GM10847 (cell line): ENCODE results near the gene SEMA3G.

Source experiments
- POLR2A ChIP-seq: IDR thresholded peaks from 2 replicates; pipeline ENCODE4 v1.6.1; 2011; ENCODE audit not compliant: insufficient read length; ENCODE audit errors: extremely low read depth

SEMA3G gene

GRCh38 chr3:52447512-52448355, 2.8 kb upstream of the SEMA3G start:
- TF ChIP-seq POLR2A: no peak

GRCh38 chr3:52446631-52447511, 2.0 kb upstream of the SEMA3G start:
- no peak for TF ChIP-seq POLR2A

- TF ChIP-seq POLR2A: no peak
Measured at GRCh38 chr3:52446042-52446441, 1.1 kb upstream of the SEMA3G start.

GRCh38 chr3:52443791-52444687, 864 bp downstream of the SEMA3G start:
- TF ChIP-seq POLR2A: no peak

GRCh38 chr3:52443268-52443610, 1.7 kb downstream of the SEMA3G start:
- no peak for TF ChIP-seq POLR2A

GRCh38 chr3:52442409-52443267, 2.3 kb downstream of the SEMA3G start:
- no peak for TF ChIP-seq POLR2A

- no peak for TF ChIP-seq POLR2A
Measured at GRCh38 chr3:52441772-52442332, 3.1 kb downstream of the SEMA3G start.

GRCh38 chr3:52441091-52441771, 3.7 kb downstream of the SEMA3G start:
- no peak for TF ChIP-seq POLR2A

GRCh38 chr3:52440671-52441070, 4.2 kb downstream of the SEMA3G start:
- TF ChIP-seq POLR2A: no peak

- no peak for TF ChIP-seq POLR2A
Measured at GRCh38 chr3:52440249-52440551, 4.7 kb downstream of the SEMA3G start.

GRCh38 chr3:52439426-52440248, 5.3 kb downstream of the SEMA3G start:
- no peak for TF ChIP-seq POLR2A

- no peak for TF ChIP-seq POLR2A
Measured at GRCh38 chr3:52438579-52439425, 6.1 kb downstream of the SEMA3G start.
